AG20443 (cell line): ENCODE results near the gene CACNG7.
A peak's percentile ranks its signal among the peaks of the same experiment; 100 is the strongest.
"Not testable (repeated sequence)": the region's sequence is repeated elsewhere in the genome, so short reads cannot be mapped to it uniquely, and the experiment has no call there.

Experiments used
- DNase-seq: peaks from one replicate; pipeline ENCODE4 v3.0.0; 2012; ENCODE audit warnings: low spot score, mixed read lengths

Gene CACNG7, protein sequence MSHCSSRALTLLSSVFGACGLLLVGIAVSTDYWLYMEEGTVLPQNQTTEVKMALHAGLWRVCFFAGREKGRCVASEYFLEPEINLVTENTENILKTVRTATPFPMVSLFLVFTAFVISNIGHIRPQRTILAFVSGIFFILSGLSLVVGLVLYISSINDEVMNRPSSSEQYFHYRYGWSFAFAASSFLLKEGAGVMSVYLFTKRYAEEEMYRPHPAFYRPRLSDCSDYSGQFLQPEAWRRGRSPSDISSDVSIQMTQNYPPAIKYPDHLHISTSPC

DNA sequence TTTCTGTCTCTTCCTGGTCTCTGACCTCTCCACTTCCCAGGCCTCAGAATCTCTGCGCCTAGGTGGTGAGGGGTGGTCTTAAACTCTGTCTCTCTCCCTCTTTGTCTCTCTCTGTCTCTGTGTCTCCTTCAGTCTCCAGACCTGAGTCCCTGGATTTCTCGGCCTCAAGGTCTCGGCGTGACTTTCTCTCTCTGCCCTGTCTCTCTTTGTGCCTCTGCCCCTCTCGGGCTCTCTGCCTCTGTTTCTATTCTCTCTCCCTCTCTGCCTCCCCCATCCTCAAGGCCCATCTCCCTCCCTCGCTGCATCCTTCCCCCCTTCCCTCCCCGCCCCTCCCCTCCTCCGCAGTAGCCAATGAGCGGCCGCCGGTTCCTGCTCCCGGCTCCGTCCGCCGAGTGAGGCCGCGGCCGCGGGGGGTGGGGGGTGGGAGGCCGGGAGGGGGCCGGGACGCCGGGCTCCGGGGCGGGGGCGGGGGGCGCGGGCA is at the start of gene CACNG7:
Gene CACNG7 (plus strand): TSS at position 344 of the 481 bp plus-strand sequence. CDS start 3,554 bp downstream, outside the sequence.
- DNase-seq, result no peak

DNA sequence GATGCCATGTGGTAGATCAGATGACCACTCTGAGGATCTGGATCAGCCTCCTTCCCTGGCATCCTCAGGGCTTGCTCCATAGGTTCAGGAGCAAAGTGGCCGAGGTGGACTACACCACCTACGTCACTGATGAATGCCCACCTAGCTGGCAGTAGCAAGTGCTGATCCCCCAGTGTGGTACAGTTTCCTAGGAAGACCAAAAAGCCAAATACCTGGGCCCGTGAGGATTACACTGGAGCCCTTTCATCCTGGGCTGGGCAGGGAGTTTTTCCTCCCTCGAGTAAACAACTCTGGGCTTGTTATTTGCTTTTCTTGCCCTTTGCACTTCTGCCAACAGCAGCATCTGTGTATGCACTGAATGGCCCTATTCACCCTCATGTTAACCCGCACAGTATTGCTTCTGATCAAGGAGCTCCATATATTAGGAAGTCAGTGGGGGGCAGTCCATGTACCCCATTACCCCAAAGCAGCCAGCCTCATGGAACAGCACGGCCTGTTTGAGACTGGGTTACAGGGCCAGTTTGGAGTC is 44.7 kb upstream of the CACNG7 start:
- DNase-seq, result no peak

DNA sequence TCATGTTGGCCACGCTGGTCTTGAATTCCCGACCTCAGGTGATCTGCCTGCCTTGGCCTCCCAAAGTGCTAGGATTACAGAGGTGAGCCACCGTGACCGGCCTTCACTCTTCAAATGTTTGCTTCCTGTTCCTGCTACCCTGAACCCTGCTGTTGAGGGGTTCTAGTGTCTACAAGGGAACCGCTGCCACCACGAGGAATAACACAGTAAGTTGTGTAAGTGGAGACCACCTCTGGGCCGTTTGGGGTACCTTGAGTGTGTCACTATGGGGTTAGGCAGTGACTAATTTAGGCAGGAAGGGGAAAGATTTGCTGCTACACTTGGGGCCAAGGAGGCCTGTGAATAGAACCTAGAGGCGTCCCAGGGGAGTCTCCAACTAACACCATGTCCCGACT is 43.6 kb upstream of the CACNG7 start:
- DNase-seq, result no peak

DNA sequence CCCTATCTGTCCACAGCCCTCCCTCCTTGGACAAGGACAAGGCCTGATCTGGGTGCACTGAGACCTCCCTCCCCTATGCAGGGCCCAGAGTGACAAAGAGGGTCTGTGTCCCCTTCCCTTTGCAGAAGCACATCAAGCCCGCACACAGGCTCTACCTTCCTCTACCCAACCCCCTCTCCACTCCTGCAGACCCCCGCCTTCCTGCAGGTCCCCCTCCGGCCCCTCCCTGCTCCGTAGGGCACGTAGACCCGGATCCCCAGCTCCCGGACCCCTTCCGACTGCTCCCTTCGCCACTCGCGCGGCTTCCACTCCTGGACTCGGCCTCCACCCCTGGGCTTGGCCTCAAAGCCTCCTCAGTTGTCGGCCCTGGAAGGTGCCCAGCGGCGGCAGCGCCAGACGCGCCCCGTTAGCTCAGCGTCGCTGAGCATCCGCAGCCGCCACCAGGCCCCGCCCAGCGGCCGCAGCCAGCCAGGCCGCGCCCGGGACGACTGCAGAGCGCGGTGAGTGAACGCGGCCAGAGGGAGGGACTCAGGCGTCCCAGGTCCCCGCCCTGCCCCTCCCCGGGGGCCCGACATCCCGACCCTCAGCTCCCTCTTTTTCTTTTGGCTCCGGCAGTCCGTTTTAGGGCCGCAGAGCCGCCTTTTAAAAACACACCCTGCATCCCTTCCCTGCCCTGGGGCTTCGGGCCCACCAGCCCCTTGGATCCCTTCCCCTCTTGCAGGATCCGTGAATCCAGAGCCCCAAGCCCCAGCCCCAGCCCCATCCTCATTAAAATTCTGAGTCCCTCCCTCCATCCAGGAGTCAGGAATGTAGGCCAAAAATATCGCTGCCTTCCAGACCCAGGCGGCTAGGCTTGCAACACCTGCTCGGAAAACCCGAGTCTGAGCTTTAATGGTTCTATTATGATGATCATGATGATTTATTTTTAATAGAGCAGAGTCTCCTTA is 42.9 kb upstream of the CACNG7 start:
- DNase-seq, result peak; percentile 89

DNA sequence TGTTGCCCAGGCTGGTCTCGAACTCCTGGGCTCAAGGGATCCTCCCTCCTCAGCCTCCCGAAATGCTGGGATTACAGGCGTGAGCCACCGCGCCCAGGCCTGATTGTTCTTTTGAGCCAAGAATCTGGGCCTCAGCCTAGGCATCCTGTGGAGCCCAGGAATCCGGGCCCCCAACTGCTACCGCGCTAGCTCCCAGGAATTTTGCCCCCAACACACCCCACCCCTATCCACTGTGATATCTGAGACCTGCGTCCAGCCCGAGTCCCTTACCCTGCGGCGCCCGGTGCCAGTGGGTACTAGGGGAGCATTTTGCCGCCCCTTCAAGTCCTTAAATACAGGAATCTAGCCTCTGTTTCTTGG is 42.2 kb upstream of the CACNG7 start:
- no peak for DNase-seq

DNA sequence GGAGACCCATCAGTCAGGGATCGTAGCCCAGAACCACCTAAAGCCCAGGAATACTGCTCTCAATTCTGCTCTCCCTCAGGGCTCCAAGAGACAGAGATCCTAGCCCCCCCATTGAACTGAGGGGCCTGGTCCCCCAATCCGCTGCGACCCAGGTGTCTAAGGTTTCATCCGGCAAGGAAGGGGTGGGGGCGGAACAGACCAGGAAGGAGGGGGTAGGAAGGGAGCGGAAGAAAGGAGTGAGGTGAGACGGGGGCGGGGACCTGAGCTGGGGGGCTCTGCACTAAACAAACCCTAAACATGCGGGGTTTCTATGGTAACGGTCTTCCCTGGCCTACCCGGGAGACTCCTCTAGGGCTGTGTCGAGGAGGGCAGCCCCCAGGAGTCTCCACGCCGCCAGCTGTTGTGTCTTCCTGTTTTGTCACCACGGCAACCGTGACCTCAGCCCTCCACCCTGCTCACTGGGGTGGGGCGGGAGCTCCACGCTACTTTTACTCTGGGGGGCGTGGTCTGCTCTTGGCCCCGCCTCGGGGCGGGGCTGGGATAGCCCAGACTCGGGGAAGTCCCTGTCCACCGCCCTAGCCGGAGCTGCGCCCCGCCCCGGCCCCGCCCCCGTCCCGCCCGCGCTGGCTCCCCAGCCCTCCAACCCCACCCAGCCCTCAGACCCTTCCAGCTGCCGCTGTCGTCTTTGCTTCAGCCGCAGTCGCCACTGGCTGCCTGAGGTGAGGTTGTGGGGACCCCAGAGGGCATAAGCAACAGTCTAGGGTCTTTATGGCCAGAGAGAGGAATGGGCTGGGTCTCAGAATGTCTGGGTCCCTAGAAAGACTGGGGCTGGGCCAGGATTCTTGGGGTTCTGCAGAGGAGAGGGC is 41.6 kb upstream of the CACNG7 start, which contains the start of gene MYADM:
Gene MYADM (plus strand): TSS at position 659 of the 866 bp plus-strand sequence. CDS start 5,647 bp downstream, outside the sequence.
- DNase-seq, result peak; percentile 98

DNA sequence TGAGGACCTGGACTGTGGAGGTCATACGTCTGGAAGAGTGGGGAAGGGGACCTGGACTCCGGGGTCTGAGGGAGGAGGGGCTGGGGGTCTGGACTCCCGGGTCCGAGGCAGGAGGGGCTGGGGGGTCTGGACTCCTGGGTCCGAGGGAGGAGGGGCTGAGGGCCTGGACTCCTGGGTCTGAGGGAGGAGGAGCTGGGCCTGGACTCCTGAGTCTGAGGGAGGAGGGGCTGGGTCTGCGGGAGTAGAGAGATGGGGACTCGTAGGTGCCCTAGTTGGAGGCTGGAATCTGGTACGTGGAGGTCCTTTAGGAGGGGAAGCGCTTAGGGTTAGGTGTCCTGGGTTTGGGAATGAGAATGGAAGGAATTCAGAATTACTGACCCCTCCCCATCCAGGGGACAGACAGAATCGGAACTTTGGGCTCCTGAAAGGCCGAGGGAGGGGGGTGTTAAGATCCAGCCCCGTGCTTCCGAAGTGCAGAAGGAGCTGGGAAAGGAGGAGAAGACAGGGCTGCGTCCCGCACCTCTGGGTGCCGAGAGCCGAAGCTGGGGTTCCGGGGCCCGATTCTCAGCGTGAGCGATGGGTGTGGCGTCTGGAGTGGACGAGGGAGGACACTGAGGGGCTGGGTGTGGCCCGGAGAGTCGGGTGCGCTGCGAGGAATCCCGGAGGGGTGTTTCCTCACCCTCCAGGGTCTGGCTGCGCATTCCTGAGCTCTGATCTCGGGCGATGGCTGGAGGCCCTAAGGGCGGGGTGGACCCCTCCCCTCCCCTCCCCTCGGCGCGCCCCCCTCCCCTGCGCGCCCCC is 40.8 kb upstream of the CACNG7 start:
- peak; percentile 68 for DNase-seq

DNA sequence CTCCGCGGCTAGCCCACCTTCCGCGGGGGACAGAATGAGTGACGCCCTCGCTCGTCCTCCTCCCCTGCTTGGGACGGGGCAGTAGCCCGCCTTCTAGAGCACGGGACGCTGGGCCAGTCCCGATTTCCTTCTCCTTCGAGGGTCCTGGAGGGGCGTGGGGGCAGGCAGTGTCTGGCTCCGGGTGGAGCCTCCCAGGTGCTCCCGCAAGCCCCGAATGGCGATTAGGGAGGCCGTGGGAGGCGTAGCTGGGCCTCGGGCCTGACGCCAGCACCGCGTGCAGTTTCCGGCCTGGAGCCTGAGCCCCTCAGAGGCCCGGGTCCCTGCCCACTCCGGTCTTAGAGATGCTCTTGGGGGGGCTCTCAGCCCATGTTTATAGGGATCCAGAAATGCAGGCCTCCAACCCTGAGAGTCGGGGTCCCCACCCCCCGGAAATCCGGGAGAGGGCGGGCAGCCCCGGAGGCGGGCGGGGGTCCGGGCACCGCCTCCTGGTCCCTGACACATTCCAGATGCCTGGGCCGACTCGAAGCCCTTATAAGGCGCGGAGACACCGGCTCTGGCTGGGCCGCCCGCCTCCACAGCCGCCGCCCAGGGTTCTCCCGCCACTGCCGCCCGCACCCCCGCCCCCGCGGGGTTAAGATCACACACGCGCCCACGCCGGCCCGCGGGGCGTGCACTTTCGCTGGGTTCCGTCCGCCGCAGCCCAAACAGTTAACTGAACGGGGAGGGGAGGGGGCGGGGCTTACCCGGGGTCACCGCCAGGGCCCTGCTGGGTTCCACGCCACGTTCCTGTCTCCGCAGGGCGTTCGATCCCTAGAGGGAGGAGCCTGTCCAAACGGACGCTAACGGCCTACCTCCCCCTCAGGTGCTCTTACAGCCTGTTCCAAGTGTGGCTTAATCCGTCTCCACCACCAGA is 39.9 kb upstream of the CACNG7 start:
- peak; percentile 82 for DNase-seq

DNA sequence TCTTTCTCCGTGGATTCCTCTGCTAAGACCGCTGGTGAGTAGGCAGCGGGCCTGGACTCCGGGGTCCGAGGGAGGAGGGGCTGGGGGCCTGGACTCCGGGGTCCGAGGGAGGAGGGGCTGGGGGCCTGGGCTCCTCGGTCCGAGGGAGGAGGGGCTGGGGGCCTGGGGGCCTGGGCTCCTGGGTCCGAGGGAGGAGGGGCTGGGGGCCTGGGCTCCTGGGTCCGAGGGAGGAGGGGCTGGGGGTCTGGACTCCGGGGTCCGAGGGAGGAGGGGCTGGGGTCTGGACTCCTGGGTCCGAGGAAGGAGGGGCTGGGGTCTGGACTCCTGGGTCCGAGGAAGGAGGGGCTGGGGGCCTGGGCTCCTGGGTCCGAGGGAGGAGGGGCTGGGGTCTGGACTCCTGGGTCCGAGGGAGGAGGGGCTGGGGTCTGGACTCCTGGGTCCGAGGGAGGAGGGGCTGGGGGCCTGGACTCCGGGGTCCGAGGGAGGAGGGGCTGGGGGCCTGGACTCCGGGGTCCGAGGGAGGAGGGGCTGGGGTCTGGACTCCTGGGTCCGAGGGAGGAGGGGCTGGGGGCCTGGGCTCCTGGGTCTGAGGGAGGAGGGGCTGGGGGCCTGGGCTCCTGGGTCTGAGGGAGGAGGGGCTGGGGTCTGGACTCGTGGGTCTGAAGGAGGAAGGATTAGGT is 39.1 kb upstream of the CACNG7 start:
- DNase-seq, result not testable (repeated sequence)

DNA sequence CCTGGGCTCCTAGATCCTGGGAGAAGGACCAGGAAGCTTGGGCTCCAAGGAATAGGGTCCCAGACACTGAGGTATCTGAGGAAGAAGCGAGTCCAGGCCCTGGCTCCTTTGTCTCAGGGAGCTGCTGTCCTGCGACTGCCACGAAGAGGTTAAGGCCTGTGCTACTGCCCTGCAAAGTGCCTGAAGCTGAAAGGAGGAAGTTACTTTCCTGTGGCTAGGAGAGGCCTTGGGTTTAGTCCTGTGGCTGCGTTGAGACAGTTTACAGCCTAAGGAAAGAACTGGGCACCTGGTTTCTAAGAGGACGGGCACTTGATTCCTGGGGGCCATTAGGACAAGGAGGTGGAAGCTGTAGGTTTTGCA is 38.6 kb upstream of the CACNG7 start:
- no peak for DNase-seq

DNA sequence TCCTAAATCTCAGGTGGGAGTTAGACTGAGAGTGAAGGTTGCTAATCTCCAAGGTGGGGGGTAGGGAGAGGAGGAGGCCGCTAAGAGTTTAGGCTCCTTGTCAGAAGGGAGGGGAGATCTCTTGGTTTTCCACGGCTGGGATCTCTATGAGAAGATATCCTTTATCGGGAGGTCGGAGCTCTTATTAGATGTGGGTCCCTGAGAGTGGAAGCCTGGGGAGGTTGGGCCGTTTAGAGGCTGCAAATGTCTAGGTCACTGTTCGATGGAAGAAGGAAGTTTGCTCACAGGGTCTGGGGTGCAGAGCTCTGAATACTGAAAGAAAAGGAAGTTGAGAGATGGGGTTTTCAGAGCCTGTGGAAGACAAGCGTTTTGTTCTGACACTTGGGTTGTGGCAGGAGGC is 37.6 kb upstream of the CACNG7 start:
- DNase-seq, result peak; percentile 2

DNA sequence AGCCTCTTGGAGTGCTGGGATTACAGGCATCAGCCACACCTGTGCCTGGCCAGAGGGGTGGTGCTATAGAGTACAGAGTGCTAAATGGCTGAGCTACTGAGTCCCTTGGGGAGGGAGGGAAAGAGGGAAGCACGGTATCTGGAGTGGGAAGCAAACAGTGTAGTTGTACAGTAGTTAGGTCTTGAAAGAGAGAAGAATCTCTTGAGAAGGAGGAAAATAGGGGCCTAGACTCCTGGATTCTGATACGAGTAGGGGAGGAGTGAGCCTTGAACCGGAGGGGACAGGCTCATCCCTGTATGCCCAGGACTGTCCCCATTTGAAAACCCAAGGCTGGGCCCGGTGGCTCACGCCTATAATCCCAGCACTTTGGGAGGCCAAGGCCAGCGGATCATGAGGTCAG is 36.3 kb upstream of the CACNG7 start:
- peak; percentile 8 for DNase-seq

DNA sequence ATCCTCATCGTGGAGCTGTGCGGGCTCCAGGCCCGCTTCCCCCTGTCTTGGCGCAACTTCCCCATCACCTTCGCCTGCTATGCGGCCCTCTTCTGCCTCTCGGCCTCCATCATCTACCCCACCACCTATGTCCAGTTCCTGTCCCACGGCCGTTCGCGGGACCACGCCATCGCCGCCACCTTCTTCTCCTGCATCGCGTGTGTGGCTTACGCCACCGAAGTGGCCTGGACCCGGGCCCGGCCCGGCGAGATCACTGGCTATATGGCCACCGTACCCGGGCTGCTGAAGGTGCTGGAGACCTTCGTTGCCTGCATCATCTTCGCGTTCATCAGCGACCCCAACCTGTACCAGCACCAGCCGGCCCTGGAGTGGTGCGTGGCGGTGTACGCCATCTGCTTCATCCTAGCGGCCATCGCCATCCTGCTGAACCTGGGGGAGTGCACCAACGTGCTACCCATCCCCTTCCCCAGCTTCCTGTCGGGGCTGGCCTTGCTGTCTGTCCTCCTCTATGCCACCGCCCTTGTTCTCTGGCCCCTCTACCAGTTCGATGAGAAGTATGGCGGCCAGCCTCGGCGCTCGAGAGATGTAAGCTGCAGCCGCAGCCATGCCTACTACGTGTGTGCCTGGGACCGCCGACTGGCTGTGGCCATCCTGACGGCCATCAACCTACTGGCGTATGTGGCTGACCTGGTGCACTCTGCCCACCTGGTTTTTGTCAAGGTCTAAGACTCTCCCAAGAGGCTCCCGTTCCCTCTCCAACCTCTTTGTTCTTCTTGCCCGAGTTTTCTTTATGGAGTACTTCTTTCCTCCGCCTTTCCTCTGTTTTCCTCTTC is 35.1 kb upstream of the CACNG7 start:
- DNase-seq, result peak; percentile 6

DNA sequence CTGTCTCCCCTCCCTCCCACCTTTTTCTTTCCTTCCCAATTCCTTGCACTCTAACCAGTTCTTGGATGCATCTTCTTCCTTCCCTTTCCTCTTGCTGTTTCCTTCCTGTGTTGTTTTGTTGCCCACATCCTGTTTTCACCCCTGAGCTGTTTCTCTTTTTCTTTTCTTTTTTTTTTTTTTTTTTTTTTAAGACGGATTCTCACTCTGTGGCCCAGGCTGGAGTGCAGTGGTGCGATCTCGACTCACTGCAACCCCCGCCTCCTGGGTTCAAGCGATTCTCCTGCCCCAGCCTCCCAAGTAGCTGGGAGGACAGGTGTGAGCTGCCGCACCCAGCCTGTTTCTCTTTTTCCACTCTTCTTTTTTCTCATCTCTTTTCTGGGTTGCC is 34.5 kb upstream of the CACNG7 start:
- no peak for DNase-seq

DNA sequence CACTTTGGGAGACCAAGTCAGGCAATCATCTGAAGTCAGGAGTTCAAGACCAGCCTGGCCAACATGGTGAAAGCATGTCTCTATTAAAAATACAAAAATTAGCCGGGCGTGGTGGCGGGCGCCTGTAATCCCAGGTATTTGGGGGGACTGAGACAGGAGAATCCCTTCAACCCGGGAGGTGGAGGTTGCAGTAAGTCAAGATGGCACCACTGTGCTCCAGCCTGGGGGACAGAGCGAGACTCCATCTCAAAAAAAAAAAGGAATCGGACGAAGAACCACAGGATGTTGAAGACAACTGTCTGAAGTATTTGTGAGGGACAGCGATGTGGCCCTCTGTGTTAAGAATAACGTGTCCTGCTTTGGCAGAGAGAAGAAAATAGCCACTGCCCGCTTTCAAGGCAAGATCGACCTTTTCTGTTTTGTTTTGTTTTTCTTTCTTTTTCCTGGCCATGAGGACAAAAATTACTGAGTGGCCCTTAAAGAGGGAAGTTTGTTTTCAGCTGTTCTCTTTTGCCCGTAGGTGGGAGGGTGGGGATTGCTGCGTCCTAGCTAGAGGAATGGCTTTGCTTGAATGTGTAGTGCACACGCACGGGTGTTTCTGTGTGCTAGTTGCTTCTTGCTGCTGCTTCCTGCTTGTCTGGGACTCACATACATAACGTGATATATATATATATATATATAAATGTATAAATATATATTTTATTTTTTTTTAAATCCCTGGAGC is 33.3 kb upstream of the CACNG7 start:
- DNase-seq, result no peak

DNA sequence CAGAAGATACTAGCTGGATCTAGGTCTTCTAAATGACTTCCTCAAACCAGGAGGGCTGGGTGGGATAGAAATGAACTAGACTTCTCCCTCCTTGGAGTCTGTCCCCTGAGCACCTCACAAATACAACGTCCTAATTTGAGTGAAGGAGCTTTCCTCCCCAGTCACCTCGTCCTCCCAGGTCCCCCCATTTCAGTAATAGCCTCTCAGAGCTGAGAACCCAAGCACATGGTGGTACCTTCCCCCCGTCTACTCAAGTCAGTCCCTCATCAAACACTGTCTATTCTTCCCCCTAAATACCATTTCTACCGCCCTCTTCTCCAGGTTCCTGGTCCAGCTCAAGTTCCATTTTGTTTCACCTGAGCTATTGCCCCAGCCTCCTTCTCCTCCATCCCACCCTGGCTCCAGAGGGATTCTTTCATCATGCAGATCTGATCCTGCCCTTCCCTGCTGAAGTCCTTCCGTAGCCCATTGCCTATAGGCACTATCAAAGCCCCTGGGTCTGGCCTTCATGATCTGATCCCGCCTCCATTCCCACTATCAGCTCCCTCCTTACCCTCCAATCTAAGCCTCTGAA is 32.3 kb upstream of the CACNG7 start:
- DNase-seq, result no peak

DNA sequence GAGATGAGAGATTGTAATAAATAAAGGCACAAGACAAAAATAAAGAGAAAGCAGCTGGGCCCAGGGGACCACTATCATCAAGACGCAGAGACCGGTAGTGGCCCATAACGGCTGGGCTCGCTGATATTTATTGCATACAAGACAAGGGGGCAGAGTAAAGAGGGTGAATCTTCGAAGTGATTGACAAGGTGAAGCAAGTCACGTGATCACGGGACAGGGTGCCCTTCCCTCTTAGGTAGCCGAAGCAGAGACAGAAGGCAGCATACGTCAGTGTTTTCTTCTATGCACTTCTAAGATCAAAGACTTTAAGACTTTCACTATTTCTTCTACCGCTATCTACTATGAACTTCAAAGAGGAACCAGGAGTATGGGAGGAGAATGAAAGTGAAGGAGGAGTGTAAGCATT is 31.7 kb upstream of the CACNG7 start:
- DNase-seq, result no peak
